Heart left ventricle (tissue), 13 donors: Measurements from ENCODE around the gene LTA.

Experiments used
- CTCF ChIP-seq, 12 donors: fragments of 200-600 bp; sonication (generic) in 4 of 12; IDR thresholded peaks; one replicate each; pipeline versions ENCODE4 v1.5.0 to v1.8.0; 2018 to 2022; ENCODE audit warnings: antibody characterized with exemption in 12 of 12, mild to moderate bottlenecking in 5 of 12
- POLR2A ChIP-seq, 2 donors: fragments of 450-650 bp; IDR thresholded peaks; one replicate each; pipeline ENCODE4 v1.6.1; 2017; ENCODE audit warnings: antibody characterized with exemption in 2 of 2, mild to moderate bottlenecking in 2 of 2, moderate library complexity in 2 of 2
- donor health status: ischemic (EF 13 %, LVEDD 7.1; RV severe dilation, severe dysfunction).
- donor health status: DM: no; HTN: yes; CAD: no.
- donor health status: DM: no; HTN: no; CAD: no.
- donor health status: ischemic (EF 25% LVEDD 6.9; RV normal size, moderate dysfunction).
- donor health status: ischemic (EF 25% LVEDD 5.7; RV mildly dilated, moderate dysfunction).
- donor health status: ischemic (EF 35%, LVEDD 5.7; RV mildly dilated, moderate dysfunction).
- donor health status: nonischemic (EF 11% LVEDD 7.7; RV severe dilation, severe dysfunction).
- donor health status: DM: yes; HTN: yes; CAD: no.
- donor health status: PGD.
- donor health status: ischemic (EF 29% LVEDD 5.4; RV normal size, mild dysfunction).
- donor health status: nonischemic (EF 23%, LVEDD 6.1; RV moderate dilation, normal function).

DNA sequence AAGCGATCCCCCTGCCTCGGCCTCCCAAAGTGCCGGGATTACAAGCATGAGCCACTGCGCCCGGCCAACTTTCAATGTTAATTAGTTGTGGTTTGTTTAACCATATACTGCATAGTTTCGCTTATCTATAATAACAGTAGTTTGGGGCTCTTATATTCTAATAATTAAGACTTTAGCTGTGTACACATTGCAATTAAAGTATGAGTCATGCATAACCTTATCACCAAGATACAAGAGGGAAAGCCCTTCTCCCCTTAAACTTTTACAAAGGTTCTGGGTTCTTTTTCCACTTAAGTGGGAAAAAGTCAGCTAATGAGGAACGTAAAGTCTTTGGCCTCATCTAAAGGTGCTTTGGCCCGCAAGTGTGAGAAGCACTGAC lies 46.5 kb upstream of the LTA start:
- TF ChIP-seq CTCF (IDR thresholded peaks at IDR 0.05) (no peak), POLR2A (IDR thresholded peaks at IDR 0.05) (no peak)
